AG04449 (cell line): ENCODE results near the gene DIS3L.

Experiments used
- CTCF ChIA-PET: fragments of 350-600 bp; formaldehyde crosslinking; extraction: SDS; loops from one replicate; lab custom pipeline; 2021; ENCODE audit warnings: antibody characterized with exemption; lab: Yijun Ruan, JAX
- POLR2A ChIA-PET: fragments of 400-600, 350-600 bp; formaldehyde crosslinking; extraction: SDS; loops from one replicate; lab custom pipeline; 2020; ENCODE audit warnings: antibody characterized with exemption, inconsistent platforms; lab: Yijun Ruan, JAX
- DNase-seq: peaks from one replicate; pipeline ENCODE4 v3.0.0-alpha.2; 2010; ENCODE audit warnings: low read depth, low spot score
- H3K4me3 ChIP-seq: 2 replicates; pipeline ENCODE4 v1.5.1; 2011; ENCODE audit warnings: low read depth, mild to moderate bottlenecking, control low read depth, low read length
- TF ChIP-seq, protein P1 (sequence below): IDR thresholded peaks from one replicate; pipeline ENCODE4 v1.5.1; 2011; ENCODE audit warnings: mild to moderate bottlenecking, moderate library complexity, low read length, control low read depth, inconsistent platforms; ENCODE audit not compliant: insufficient read depth; ENCODE audit errors: missing control alignments

The DIS3L gene

DNA sequence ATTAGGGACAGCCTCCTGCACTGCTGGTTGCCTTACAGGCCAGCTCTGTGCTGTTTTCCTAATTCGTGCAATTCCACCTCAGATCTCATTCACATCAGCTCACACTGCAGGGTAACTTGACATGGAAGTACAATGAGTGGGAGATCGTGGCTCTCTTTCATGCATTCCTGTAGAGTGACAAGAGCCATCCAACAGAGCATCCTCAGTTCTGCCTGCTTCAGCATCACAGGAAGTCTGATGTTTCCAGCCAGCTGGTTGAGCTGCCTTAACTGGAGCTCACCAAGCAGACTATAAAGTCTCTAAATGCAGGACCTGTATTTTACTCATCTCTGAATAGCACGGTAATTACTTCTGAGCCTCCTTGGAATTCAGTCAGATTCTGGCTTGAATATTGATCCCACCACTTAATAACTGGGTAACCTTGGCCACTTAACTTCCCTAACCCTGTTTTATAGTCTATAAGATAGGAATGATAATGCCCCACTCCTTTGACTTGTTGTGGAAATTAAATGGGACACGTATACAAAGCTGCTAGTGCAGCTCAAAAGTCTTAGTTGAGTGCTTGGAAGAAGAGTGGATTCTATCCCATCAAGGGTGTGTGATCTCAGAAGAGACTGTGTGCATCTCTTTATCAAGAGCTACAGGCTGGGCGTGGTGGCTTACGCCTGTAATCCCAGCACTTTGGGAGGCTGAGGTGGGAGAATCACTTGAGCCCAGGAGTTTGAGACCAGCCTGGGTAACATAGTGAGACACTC, 1.4 kb upstream of the DIS3L start:
- ChIA-PET CTCF (interaction anchor here (1.2 kb wide), 2 partner anchors 9 to 206 kb away, joined by 3 to 7 read pairs; partner anchors contain the start of gene SNAPC5), POLR2A (no interaction called here)
- TF ChIP-seq, protein P1, sequence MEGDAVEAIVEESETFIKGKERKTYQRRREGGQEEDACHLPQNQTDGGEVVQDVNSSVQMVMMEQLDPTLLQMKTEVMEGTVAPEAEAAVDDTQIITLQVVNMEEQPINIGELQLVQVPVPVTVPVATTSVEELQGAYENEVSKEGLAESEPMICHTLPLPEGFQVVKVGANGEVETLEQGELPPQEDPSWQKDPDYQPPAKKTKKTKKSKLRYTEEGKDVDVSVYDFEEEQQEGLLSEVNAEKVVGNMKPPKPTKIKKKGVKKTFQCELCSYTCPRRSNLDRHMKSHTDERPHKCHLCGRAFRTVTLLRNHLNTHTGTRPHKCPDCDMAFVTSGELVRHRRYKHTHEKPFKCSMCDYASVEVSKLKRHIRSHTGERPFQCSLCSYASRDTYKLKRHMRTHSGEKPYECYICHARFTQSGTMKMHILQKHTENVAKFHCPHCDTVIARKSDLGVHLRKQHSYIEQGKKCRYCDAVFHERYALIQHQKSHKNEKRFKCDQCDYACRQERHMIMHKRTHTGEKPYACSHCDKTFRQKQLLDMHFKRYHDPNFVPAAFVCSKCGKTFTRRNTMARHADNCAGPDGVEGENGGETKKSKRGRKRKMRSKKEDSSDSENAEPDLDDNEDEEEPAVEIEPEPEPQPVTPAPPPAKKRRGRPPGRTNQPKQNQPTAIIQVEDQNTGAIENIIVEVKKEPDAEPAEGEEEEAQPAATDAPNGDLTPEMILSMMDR, result no peak
- no peak overlapping the region for H3K4me3 ChIP-seq
- no peak for DNase-seq

- POLR2A ChIA-PET, result no interaction called here
- TF ChIP-seq, protein P1, result no peak
- CTCF ChIA-PET, result interaction anchor here (0.7 to 1.2 kb wide), 3 partner anchors 8 to 49 kb away, joined by 3 read pairs; no protein-coding TSS in a partner anchor
- peak overlapping the region; percentile 64 for H3K4me3 ChIP-seq
- DNase-seq, result no peak
Measured at GRCh38 chr15:66292571-66293418, 573 bp upstream of the DIS3L start.

- peak; percentile 50 for DNase-seq
- POLR2A ChIA-PET, result no interaction called here
- H3K4me3 ChIP-seq, result peak overlapping the region; percentile 64
- CTCF ChIA-PET, result interaction anchor here (0.7 to 1.4 kb wide), 3 partner anchors 8 to 205 kb away, joined by 3 to 5 read pairs (median 5); partner anchors contain the start of gene SNAPC5
- TF ChIP-seq, protein P1, result no peak
Measured at GRCh38 chr15:66294157-66294931, 976 bp downstream of the DIS3L start.

DNA sequence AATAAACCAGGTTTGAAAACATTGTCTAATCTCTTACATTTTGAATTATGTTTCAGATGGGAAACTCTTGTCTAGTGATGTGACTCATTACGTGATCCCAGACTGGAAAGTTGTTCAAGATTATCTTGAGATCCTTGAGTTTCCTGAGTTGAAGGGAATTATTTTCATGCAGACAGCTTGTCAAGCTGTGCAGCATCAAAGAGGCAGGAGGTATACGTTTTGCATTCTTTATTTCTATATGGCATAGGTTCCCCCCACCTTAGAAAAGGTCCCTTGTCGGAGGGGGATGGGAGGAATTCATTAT, 1.5 kb downstream of the DIS3L start:
- peak; percentile 10 for DNase-seq
- POLR2A ChIA-PET, result no interaction called here
- TF ChIP-seq, protein P1, result no peak
- H3K4me3 ChIP-seq, result peak overlapping the region; percentile 64
- CTCF ChIA-PET, result interaction anchor here (0.7 to 1.4 kb wide), 4 partner anchors 9 to 204 kb away, joined by 3 to 5 read pairs (median 4); partner anchors contain the start of gene SNAPC5

DNA sequence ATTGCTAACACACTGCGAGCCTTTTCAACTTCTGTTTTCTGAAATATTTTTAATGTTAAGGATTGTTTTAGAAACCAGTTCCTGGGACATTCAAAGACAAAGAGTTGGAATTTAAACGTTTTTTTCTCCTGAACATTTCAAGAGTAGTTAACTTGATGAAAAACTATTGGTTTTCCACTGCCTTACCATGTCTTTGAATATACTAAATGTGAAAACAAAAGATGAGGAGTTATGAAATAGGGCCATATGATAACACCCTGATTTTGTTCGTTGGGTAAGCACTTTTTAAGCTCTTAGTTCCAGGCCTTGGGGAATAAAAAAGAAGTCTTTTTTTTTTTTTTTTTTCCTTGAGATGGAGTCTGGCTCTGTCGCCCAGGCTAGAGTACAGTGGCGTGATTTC, 2.8 kb downstream of the DIS3L start:
- CTCF ChIA-PET, result interaction anchor here (1.1 kb wide), 1 partner anchor 10 kb away, joined by 3 read pairs; no protein-coding TSS in a partner anchor
- TF ChIP-seq, protein P1, result no peak
- no peak overlapping the region for H3K4me3 ChIP-seq
- no peak for DNase-seq
- POLR2A ChIA-PET, result no interaction called here
